HepG2 (cell line): Measurements from ENCODE around the gene DNAJB12. TPM values are rescaled to one million over a fixed set of nuclear protein-coding genes. Genes with fewer than 3 reads are reported as not detected.
A peak's percentile ranks its signal among the peaks of the same experiment; 100 is the strongest.

Source experiments
- ELK4 ChIP-seq: sonication (generic); formaldehyde crosslinking; IDR thresholded peaks from 2 replicates; pipeline ENCODE4 v1.9.0; 2021; ENCODE audit warnings: missing genetic modification reagents, borderline replicate concordance
- FUBP1 ChIP-seq: sonication (generic); formaldehyde crosslinking; IDR thresholded peaks from 2 replicates; pipeline ENCODE4 v1.5.1; 2020; ENCODE audit warnings: missing genetic modification reagents, mild to moderate bottlenecking, borderline replicate concordance
- LCORL ChIP-seq, 2 experiments: fragments of 450-650 bp in 1 of 2; sonication (generic) in 1 of 2; formaldehyde crosslinking in 1 of 2; IDR thresholded peaks; 2 replicates each; pipeline versions ENCODE4 v1.5.0 to v1.6.1; 2017 to 2020; ENCODE audit warnings: antibody characterized with exemption in 1 of 2, missing genetic modification reagents in 1 of 2
- MAF1 ChIP-seq: sonication (generic); formaldehyde crosslinking; IDR thresholded peaks from 2 replicates; pipeline ENCODE4 v1.5.0; 2020; ENCODE audit warnings: missing genetic modification reagents, borderline replicate concordance
- MBNL3 ChIP-seq: fragments of 250-450 bp; sonication (Bioruptor Pico); conservative IDR thresholded peaks from 2 replicates; pipeline ENCODE4 v1.8.0; 2022; ENCODE audit warnings: mild to moderate bottlenecking, inconsistent platforms
- MIER2 ChIP-seq: IDR thresholded peaks from 2 replicates; pipeline ENCODE4 v1.6.1; 2016; ENCODE audit warnings: missing biosample characterization, missing genetic modification reagents
- NFIC ChIP-seq: IDR thresholded peaks from 2 replicates; pipeline ENCODE4 v1.6.1; 2012; ENCODE audit warnings: mild to moderate bottlenecking, low read length, inconsistent platforms
- PHB2 ChIP-seq: fragments of 450-650 bp; IDR thresholded peaks from 2 replicates; pipeline ENCODE4 v1.6.1; 2018; ENCODE audit not compliant: partially characterized antibody
- RCOR2 ChIP-seq: IDR thresholded peaks from 2 replicates; pipeline ENCODE4 v1.6.1; 2016; ENCODE audit warnings: missing biosample characterization, missing genetic modification reagents
- ZBTB7A ChIP-seq: sonication (generic); formaldehyde crosslinking; IDR thresholded peaks from 2 replicates; pipeline ENCODE4 v1.8.0; 2022; ENCODE audit warnings: mild to moderate bottlenecking, missing genetic modification reagents
- ZC3H4 ChIP-seq: sonication (generic); formaldehyde crosslinking; IDR thresholded peaks from 2 replicates; pipeline ENCODE4 v1.4.0; 2020; ENCODE audit warnings: missing genetic modification reagents, borderline replicate concordance
- ZFX ChIP-seq: sonication (generic); formaldehyde crosslinking; IDR thresholded peaks from 2 replicates; pipeline ENCODE4 v1.4.0; 2020; ENCODE audit warnings: mild to moderate bottlenecking, low read depth, missing genetic modification reagents, moderate library complexity
- ZNF263 ChIP-seq: sonication (generic); formaldehyde crosslinking; IDR thresholded peaks from 2 replicates; pipeline ENCODE4 v1.4.0; 2020; ENCODE audit warnings: missing genetic modification reagents
- ZNF281 ChIP-seq: sonication (generic); formaldehyde crosslinking; IDR thresholded peaks from 2 replicates; pipeline ENCODE4 v1.4.0; 2020; ENCODE audit warnings: missing genetic modification reagents, borderline replicate concordance
- ZNF468 ChIP-seq: sonication (generic); formaldehyde crosslinking; IDR thresholded peaks from 2 replicates; pipeline ENCODE4 v1.8.0; 2022; ENCODE audit warnings: mild to moderate bottlenecking, moderate library complexity, missing genetic modification reagents
- ZNF503 ChIP-seq: sonication (generic); formaldehyde crosslinking; IDR thresholded peaks from 2 replicates; pipeline ENCODE4 v1.4.0; 2020; ENCODE audit warnings: missing genetic modification reagents
- ZNF557 ChIP-seq: sonication (generic); formaldehyde crosslinking; IDR thresholded peaks from 2 replicates; pipeline ENCODE4 v1.4.0; 2020; ENCODE audit warnings: missing genetic modification reagents
- ZNF619 ChIP-seq: sonication (generic); formaldehyde crosslinking; IDR thresholded peaks from 2 replicates; pipeline ENCODE4 v1.4.0; 2020; ENCODE audit warnings: mild to moderate bottlenecking, missing genetic modification reagents
- ZNF674 ChIP-seq: sonication (generic); formaldehyde crosslinking; IDR thresholded peaks from 2 replicates; pipeline ENCODE4 v1.5.0; 2020; ENCODE audit warnings: low read depth, mild to moderate bottlenecking, missing genetic modification reagents
- ZNF678 ChIP-seq: sonication (generic); formaldehyde crosslinking; IDR thresholded peaks from 2 replicates; pipeline ENCODE4 v1.4.0; 2020; ENCODE audit warnings: mild to moderate bottlenecking, missing genetic modification reagents
- ZSCAN5A ChIP-seq: sonication (generic); formaldehyde crosslinking; IDR thresholded peaks from 2 replicates; pipeline ENCODE4 v1.8.0; 2022; ENCODE audit warnings: mild to moderate bottlenecking, missing genetic modification reagents, borderline replicate concordance
- polyA plus RNA-seq, 8 experiments: library from polyadenylated mRNA; depleted of rRNA in 3 of 8; stranded (reverse) in 7 of 8; unstranded in 1 of 8; fragments of >200 nt; fragmentation: Illumina TruSeq in 4 of 8; extraction: Trizol in 4 of 8; gene quantifications; 2 replicates each; pipeline versions ENCODE4 v1.2.1 to v1.2.3, GENCODE V29; 2011 to 2016; ENCODE audit warnings: low read depth in 4 of 8, missing spikeins in 1 of 8, mixed read lengths in 1 of 8; ENCODE audit not compliant: insufficient read depth in 1 of 8
- total RNA-seq, 5 experiments: library from RNA; depleted of rRNA; stranded (reverse); fragments of >200 nt; fragmentation: Illumina TruSeq; extraction: Trizol; gene quantifications; 2 replicates each; pipeline ENCODE4 v1.2.3, GENCODE V29; 2016; ENCODE audit warnings: low read depth in 1 of 5

The DNAJB12 gene
- total and polyA plus RNA-seq, 2 of the 13 experiments (the other 11 are each of a cell fraction or from before 2014, with no cell fraction given) = 10.8 to 18.2 TPM

GRCh38 chr10:72334825-72335393 is 19.8 kb downstream of the DNAJB12 start (continued):
- TF ChIP-seq ZNF557 (CRISPR knock-in tag) (no peak), ZBTB7A (CRISPR knock-in tag) (peak; percentile 97), RCOR2 (CRISPR knock-in tag) (peak; percentile 77; the same call in 1 of the 2 replicates), ZNF281 (CRISPR knock-in tag) (peak; percentile 78; the same call in 1 of the 2 replicates), FUBP1 (CRISPR knock-in tag) (no peak), ZNF503 (no peak), ZNF619 (CRISPR knock-in tag) (0 out of 2 replicates have a peak, but pooled peaks have one; percentile 35), MBNL3 (no peak), LCORL (IDR thresholded peaks at IDR 0.05) (no peak), LCORL (CRISPR knock-in tag; IDR thresholded peaks at IDR 0.05) (peak; percentile 95), ZNF674 (no peak), ZNF263 (CRISPR knock-in tag) (no peak), ZSCAN5A (CRISPR knock-in tag) (no peak), PHB2 (no peak), ZNF468 (no peak), NFIC (no peak), ZC3H4 (CRISPR knock-in tag) (no peak), ZNF678 (CRISPR knock-in tag) (no peak), ELK4 (CRISPR knock-in tag) (no peak), MAF1 (CRISPR knock-in tag) (no peak), ZFX (CRISPR knock-in tag) (peak; percentile 77), MIER2 (CRISPR knock-in tag) (0 out of 2 replicates have a peak, but pooled peaks have one; percentile 31)
